Measurements from ENCODE around the gene SENP6. TPM values are rescaled to one million over a fixed set of nuclear protein-coding genes. Genes with fewer than 3 reads are reported as not detected.

Gene SENP6
- polyA plus RNA-seq, 1 donor (not counting 4 experiments of a cell fraction or from before 2014, with no cell fraction given): 41.1 TPM

DNA sequence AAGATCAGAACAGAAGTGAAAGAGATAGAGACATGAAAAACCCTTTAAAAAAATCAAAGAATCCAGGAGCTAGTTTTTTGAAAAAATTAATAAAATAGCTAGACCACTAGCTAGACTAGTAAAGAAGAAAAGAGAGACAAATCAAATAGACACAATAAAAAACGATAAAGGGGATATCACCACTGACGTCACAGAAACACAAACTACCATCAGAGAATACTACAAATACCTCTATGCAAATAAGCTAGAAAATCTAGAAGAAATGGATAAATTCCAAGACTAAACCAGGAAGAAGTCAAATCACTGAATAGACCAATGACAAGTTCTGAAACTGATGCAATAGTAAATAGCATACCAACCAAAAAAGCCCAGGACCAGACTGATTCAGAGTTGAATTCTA is 29.6 kb upstream of the SENP6 start:
- H3K9ac ChIP-seq (ENCODE audit: control insufficient read depth, extremely low read depth, insufficient read depth, low read length): no peak overlapping the region
- H3K9me3 ChIP-seq (ENCODE audit: control insufficient read depth, low read depth, low read length): no peaks in the 10 kb centered on the region
- no peak overlapping the region for H3K27ac ChIP-seq (ENCODE audit: control insufficient read depth, insufficient read depth, low read length)
- H3K4me1 ChIP-seq (ENCODE audit: control insufficient read depth, extremely low read depth, insufficient read depth, low read length): no peaks in the 10 kb centered on the region
- no peaks in the 10 kb centered on the region for H3K9me1 ChIP-seq (ENCODE audit: control insufficient read depth, extremely low read depth, insufficient read depth, low read length)
- no peaks in the 10 kb centered on the region for H4K20me1 ChIP-seq (ENCODE audit: control insufficient read depth, extremely low read depth, insufficient read depth, low read length)
- FAIRE-seq: no peak
- no peak overlapping the region for H3K4me3 ChIP-seq (ENCODE audit: control insufficient read depth in 2 of 3, extremely low read depth in 1 of 3, insufficient read depth in 2 of 3, low read depth in 1 of 3, low read length in 3 of 3)
- DNase-seq (ENCODE audit: low read depth, low spot score): no peak
- H3K27me3 ChIP-seq (ENCODE audit: control insufficient read depth, extremely low read depth, insufficient read depth, low read length): no peaks in the 10 kb centered on the region
- H3K4me2 ChIP-seq (ENCODE audit: control insufficient read depth, extremely low read depth, insufficient read depth, low read depth, low read length): no peak overlapping the region
- no peaks in the 10 kb centered on the region for H3K36me3 ChIP-seq (ENCODE audit: control insufficient read depth in 2 of 2, extremely low read depth in 1 of 2, insufficient read depth in 2 of 2, low read length in 2 of 2)
- H2AFZ ChIP-seq (ENCODE audit: control insufficient read depth, low read length): no peak overlapping the region
- no peaks in the 10 kb centered on the region for H3K79me2 ChIP-seq (ENCODE audit: control insufficient read depth, insufficient read depth, low read length)
- TF ChIP-seq EZH2 (IDR thresholded peaks at IDR 0.05; ENCODE audit: low read length): no peak
- TF ChIP-seq, protein P1, sequence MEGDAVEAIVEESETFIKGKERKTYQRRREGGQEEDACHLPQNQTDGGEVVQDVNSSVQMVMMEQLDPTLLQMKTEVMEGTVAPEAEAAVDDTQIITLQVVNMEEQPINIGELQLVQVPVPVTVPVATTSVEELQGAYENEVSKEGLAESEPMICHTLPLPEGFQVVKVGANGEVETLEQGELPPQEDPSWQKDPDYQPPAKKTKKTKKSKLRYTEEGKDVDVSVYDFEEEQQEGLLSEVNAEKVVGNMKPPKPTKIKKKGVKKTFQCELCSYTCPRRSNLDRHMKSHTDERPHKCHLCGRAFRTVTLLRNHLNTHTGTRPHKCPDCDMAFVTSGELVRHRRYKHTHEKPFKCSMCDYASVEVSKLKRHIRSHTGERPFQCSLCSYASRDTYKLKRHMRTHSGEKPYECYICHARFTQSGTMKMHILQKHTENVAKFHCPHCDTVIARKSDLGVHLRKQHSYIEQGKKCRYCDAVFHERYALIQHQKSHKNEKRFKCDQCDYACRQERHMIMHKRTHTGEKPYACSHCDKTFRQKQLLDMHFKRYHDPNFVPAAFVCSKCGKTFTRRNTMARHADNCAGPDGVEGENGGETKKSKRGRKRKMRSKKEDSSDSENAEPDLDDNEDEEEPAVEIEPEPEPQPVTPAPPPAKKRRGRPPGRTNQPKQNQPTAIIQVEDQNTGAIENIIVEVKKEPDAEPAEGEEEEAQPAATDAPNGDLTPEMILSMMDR (optimal IDR thresholded peaks at IDR 0.05 in 1 of 3, IDR thresholded peaks at IDR 0.05 in 1 of 3, conservative IDR thresholded peaks at IDR 0.05 in 1 of 3; ENCODE audit: extremely low read depth in 1 of 3, insufficient read depth in 2 of 3, low read length in 3 of 3): no peak
- dilution Hi-C loops (cut with MboI; ENCODE audit: extremely low pct_ligation_motif_present, low sequenced_read_pairs): no loop called here

- H2AFZ ChIP-seq (ENCODE audit: control insufficient read depth, low read length): no peak overlapping the region
- H3K9ac ChIP-seq (ENCODE audit: control insufficient read depth, extremely low read depth, insufficient read depth, low read length): no peak overlapping the region
- H3K27ac ChIP-seq (ENCODE audit: control insufficient read depth, insufficient read depth, low read length): no peak overlapping the region
- no peaks in the 10 kb centered on the region for H3K9me1 ChIP-seq (ENCODE audit: control insufficient read depth, extremely low read depth, insufficient read depth, low read length)
- DNase-seq (ENCODE audit: low read depth, low spot score) (no peak), FAIRE-seq (no peak)
- no peak for TF ChIP-seq EZH2 (IDR thresholded peaks at IDR 0.05; ENCODE audit: low read length)
- TF ChIP-seq, protein P1 (optimal IDR thresholded peaks at IDR 0.05 in 1 of 3, IDR thresholded peaks at IDR 0.05 in 1 of 3, conservative IDR thresholded peaks at IDR 0.05 in 1 of 3; ENCODE audit: extremely low read depth in 1 of 3, insufficient read depth in 2 of 3, low read length in 3 of 3): no peak
- H3K36me3 ChIP-seq (ENCODE audit: control insufficient read depth in 2 of 2, extremely low read depth in 1 of 2, insufficient read depth in 2 of 2, low read length in 2 of 2): no peaks in the 10 kb centered on the region
- no peak overlapping the region for H3K4me2 ChIP-seq (ENCODE audit: control insufficient read depth, extremely low read depth, insufficient read depth, low read depth, low read length)
- no peaks in the 10 kb centered on the region for H3K4me1 ChIP-seq (ENCODE audit: control insufficient read depth, extremely low read depth, insufficient read depth, low read length)
- no peaks in the 10 kb centered on the region for H4K20me1 ChIP-seq (ENCODE audit: control insufficient read depth, extremely low read depth, insufficient read depth, low read length)
- no peak overlapping the region for H3K4me3 ChIP-seq (ENCODE audit: control insufficient read depth in 2 of 3, extremely low read depth in 1 of 3, insufficient read depth in 2 of 3, low read depth in 1 of 3, low read length in 3 of 3)
- no peaks in the 10 kb centered on the region for H3K9me3 ChIP-seq (ENCODE audit: control insufficient read depth, low read depth, low read length)
- H3K79me2 ChIP-seq (ENCODE audit: control insufficient read depth, insufficient read depth, low read length): no peaks in the 10 kb centered on the region
- dilution Hi-C loops (cut with MboI; ENCODE audit: extremely low pct_ligation_motif_present, low sequenced_read_pairs): no loop called here
- no peaks in the 10 kb centered on the region for H3K27me3 ChIP-seq (ENCODE audit: control insufficient read depth, extremely low read depth, insufficient read depth, low read length)
Observed at GRCh38 chr6:75579951-75580350, 21.7 kb upstream of the SENP6 start.

Measured in keratinocyte (primary cell).